HUES64 (cell line): ENCODE data around the gene NOP53.
"Not testable (repeated sequence)": the region's sequence is repeated elsewhere in the genome, so short reads cannot be mapped to it uniquely, and the experiment has no call there.

Source experiments
- H3K27ac ChIP-seq: 2 replicates; pipeline ENCODE4 v1.7.0; 2013; ENCODE audit warnings: low read depth, low read length, inconsistent platforms
- H3K27me3 ChIP-seq: 2 replicates; pipeline ENCODE4 v1.6.1; 2013; ENCODE audit warnings: mild to moderate bottlenecking, low read length; ENCODE audit not compliant: insufficient read depth
- H3K36me3 ChIP-seq: 2 replicates; pipeline ENCODE4 v1.6.1; 2013; ENCODE audit warnings: mild to moderate bottlenecking, low read length; ENCODE audit not compliant: insufficient read depth
- H3K4me1 ChIP-seq: 2 replicates; pipeline ENCODE4 v1.6.1; 2013; ENCODE audit warnings: mild to moderate bottlenecking, low read length, moderate library complexity; ENCODE audit not compliant: insufficient read depth
- H3K4me3 ChIP-seq: 2 replicates; pipeline ENCODE4 v1.5.1; 2013; ENCODE audit warnings: mild to moderate bottlenecking, low read length, moderate library complexity
- H3K9ac ChIP-seq: 2 replicates; pipeline ENCODE4 v1.6.1; 2013; ENCODE audit warnings: mild to moderate bottlenecking, low read depth, low read length
- H3K9me3 ChIP-seq: 2 replicates; pipeline ENCODE4 v1.6.1; 2013; ENCODE audit warnings: low read depth, low read length; ENCODE audit not compliant: insufficient read depth
- WGBS: fragments of 150-250, 120-280 bp; methylation state at CpG from one replicate; pipeline ENCODE4 v1.1.7; 2013; ENCODE audit warnings: missing lambda C conversion rate; 5-methylcytosine and 5-hydroxymethylcytosine counted together

NOP53 gene

GRCh38 chr19:47704024-47704423 is 41.3 kb upstream of the NOP53 start:
- no peaks in the 10 kb centered on the region; the same call in 1 of the 2 replicates for H3K27me3 ChIP-seq
- H3K9ac ChIP-seq: no peak overlapping the region
- H3K27ac ChIP-seq: no peak overlapping the region
- WGBS: 93% methylated on average over 11 of the region's 11 CpGs
- no peaks in the 10 kb centered on the region for H3K4me1 ChIP-seq
- no peak overlapping the region for H3K4me3 ChIP-seq
- no peaks in the 10 kb centered on the region for H3K9me3 ChIP-seq
- peaks cover 26% of the 10 kb centered on the region for H3K36me3 ChIP-seq

- 92% methylated on average over 3 of the region's 3 CpGs for WGBS
- Histone ChIP-seq H3K27me3 (no peaks in the 10 kb centered on the region; the same call in 1 of the 2 replicates), H3K36me3 (peaks cover 24% of the 10 kb centered on the region), H3K27ac (no peak overlapping the region), H3K9me3 (no peaks in the 10 kb centered on the region), H3K4me1 (no peaks in the 10 kb centered on the region), H3K9ac (no peak overlapping the region), H3K4me3 (no peak overlapping the region)
Measured at GRCh38 chr19:47704656-47705055, 40.7 kb upstream of the NOP53 start.

GRCh38 chr19:47707135-47707925 is 38.0 kb upstream of the NOP53 start:
- WGBS: 32% methylated on average over 22 of the region's 22 CpGs
- H3K4me1 ChIP-seq: no peaks in the 10 kb centered on the region
- no peak overlapping the region for H3K27ac ChIP-seq
- H3K36me3 ChIP-seq: peaks cover 8% of the 10 kb centered on the region
- H3K9ac ChIP-seq: no peak overlapping the region
- no peaks in the 10 kb centered on the region; the same call in 1 of the 2 replicates for H3K27me3 ChIP-seq
- H3K4me3 ChIP-seq: no peak overlapping the region
- no peaks in the 10 kb centered on the region for H3K9me3 ChIP-seq

- WGBS: 64% methylated on average over 8 of the region's 8 CpGs
- Histone ChIP-seq H3K36me3 (no peaks in the 10 kb centered on the region), H3K4me1 (no peaks in the 10 kb centered on the region), H3K27me3 (no peaks in the 10 kb centered on the region; the same call in 1 of the 2 replicates), H3K27ac (no peak overlapping the region), H3K9ac (no peak overlapping the region), H3K9me3 (no peaks in the 10 kb centered on the region), H3K4me3 (no peak overlapping the region)
Measured at GRCh38 chr19:47711652-47712242, 33.6 kb upstream of the NOP53 start.

DNA sequence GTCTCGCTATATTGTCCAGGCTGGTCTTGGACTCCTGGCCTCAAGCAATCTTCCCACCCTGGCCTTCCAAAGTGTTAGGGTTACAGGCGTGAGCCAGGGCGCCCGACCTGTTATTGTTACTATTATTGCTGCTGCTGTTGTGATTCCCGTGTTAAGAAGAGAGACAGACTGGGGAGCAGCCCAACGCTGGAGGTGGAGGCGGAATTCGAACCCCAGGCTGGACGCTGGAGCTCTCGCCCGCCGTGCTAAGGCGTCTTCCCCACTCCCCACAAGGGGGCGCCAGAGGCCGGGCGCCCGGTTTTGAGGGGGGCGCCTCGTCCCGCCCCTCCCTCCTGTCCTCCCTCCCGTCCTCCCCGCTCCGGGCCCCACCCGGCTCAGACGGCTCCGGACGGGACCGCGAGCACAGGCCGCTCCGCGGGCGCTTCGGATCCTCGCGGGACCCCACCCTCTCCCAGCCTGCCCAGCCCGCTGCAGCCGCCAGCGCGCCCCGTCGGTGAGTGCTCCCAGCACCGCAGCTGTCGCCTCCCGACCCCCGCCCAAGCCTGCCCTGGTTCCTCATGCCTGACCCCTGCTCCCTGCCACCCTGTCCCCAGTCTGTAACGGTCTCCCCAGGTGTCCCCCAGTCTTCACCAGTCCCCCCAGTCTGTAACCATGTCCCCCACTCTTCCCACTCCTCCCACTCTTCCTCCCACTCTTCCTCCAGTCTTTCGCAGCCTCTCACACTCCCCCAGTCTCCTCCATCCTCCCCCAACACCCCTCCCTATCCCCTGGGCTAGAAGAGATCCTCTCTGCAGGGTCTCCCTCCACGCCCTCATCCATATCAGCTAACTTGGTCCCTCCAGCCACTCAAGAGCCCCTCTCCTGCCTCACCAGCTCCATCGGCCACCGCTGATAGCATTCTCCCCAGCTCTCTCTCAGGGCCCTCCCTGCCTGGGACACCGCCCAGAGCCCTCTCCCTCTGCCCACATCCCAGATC is 32.0 kb upstream of the NOP53 start, which contains the start of gene EHD2:
TSS of gene EHD2 (plus strand) at position 377 of the 976 bp plus-strand sequence. CDS start 3,191 bp downstream, outside the sequence.
- H3K36me3 ChIP-seq: no peaks in the 10 kb centered on the region
- no peak within 1 kb of the TSS for H3K27ac ChIP-seq
- H3K9me3 ChIP-seq: no peaks in the 10 kb centered on the region
- H3K4me1 ChIP-seq: no peaks in the 10 kb centered on the region
- H3K4me3 ChIP-seq: peak within 1 kb of the TSS; percentile 61
- no peak within 1 kb of the TSS for H3K9ac ChIP-seq
- WGBS: 9% methylated on average over 52 of the region's 52 CpGs
- no peaks in the 10 kb centered on the region for H3K27me3 ChIP-seq

DNA sequence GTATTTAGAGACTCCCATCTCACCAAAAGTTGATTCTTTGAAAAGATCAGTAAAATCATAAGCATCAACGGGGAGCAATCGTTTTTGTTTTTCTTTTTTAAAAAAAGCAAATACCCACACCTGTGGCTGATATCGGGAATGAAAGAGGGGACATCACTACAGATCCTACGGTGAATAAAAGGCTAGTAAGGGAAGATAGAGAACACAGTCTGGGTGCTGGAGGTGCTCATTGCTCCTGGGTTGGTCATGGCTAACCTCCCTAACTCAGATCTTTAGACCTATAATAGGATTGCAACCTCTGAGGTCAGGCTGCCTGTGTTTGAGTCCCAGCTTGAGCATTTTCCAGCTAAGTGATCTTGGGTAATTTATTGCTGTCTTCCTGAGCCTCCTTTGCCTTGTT is 31.0 kb upstream of the NOP53 start:
- H3K36me3 ChIP-seq: no peaks in the 10 kb centered on the region
- H3K27me3 ChIP-seq: no peaks in the 10 kb centered on the region
- no peak overlapping the region for H3K27ac ChIP-seq
- no peaks in the 10 kb centered on the region for H3K9me3 ChIP-seq
- H3K4me3 ChIP-seq: peak overlapping the region; percentile 61; the same call in 1 of the 2 replicates
- H3K9ac ChIP-seq: no peak overlapping the region
- no peaks in the 10 kb centered on the region for H3K4me1 ChIP-seq
- WGBS: 96% methylated on average over 4 of the region's 4 CpGs

- H3K4me3 ChIP-seq, H3K9ac ChIP-seq, H3K4me1 ChIP-seq, H3K9me3 ChIP-seq, H3K27ac ChIP-seq, H3K27me3 ChIP-seq, H3K36me3 ChIP-seq: not testable (repeated sequence)
Measured at GRCh38 chr19:47714855-47715254, 30.5 kb upstream of the NOP53 start.

- H3K36me3 ChIP-seq: no peaks in the 10 kb centered on the region
- no peak overlapping the region for H3K4me3 ChIP-seq
- H3K27ac ChIP-seq: no peak overlapping the region
- 92% methylated on average over 32 of the region's 32 CpGs for WGBS
- H3K27me3 ChIP-seq: no peaks in the 10 kb centered on the region
- no peaks in the 10 kb centered on the region for H3K9me3 ChIP-seq
- no peaks in the 10 kb centered on the region for H3K4me1 ChIP-seq
- no peak overlapping the region for H3K9ac ChIP-seq
Measured at GRCh38 chr19:47716270-47716937, 28.9 kb upstream of the NOP53 start.

- H3K27ac ChIP-seq, H3K27me3 ChIP-seq, H3K36me3 ChIP-seq, H3K9me3 ChIP-seq, H3K4me1 ChIP-seq, H3K4me3 ChIP-seq: not testable (repeated sequence)
- peak overlapping the region; percentile 3; the same call in 1 of the 2 replicates for H3K9ac ChIP-seq
- WGBS: 88% methylated on average over 11 of the region's 11 CpGs
Measured at GRCh38 chr19:47718415-47719046, 26.8 kb upstream of the NOP53 start.

GRCh38 chr19:47719047-47719859 is 26.1 kb upstream of the NOP53 start:
- 69% methylated on average over 23 of the region's 26 CpGs for WGBS
- Histone ChIP-seq H3K9me3 (no peaks in the 10 kb centered on the region), H3K27me3 (no peaks in the 10 kb centered on the region), H3K27ac (no peak overlapping the region), H3K4me3 (no peak overlapping the region), H3K4me1 (no peaks in the 10 kb centered on the region), H3K9ac (peak overlapping the region; percentile 3; the same call in 1 of the 2 replicates), H3K36me3 (no peaks in the 10 kb centered on the region)
